ENCODE results near the gene CDH23.

Gene CDH23

GRCh38 chr10:71744897-71745663, 348.4 kb downstream of the CDH23 start:
- no peak for DNase-seq (ENCODE audit: low spot score)

DNA sequence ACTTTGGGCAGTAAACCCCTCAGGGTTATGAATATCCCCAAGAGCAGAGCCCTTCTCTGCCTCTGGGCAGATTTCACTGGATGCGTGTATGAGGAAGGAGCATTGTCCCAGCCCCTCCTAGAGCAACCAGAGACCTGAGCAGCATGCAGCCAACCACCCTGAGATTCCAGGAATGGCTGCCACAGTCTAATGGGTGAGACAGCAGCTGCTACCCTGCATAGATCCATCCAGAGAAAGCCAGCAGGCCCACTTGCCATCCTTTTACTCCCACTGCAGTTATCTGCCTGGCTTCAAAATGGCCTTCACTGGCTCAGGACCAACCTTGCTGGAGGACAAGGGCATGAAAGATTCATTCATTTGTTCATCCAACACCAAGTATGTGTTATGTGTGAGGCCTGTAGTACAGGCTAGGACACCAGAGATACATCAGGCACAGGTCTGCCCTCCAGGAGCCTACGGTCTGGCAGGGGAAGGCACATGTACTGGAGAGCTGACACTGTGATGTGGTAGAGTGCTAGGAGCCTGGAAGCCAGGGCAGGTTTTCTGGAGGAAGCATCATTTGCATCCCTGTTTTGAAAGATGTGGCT, 349.0 kb downstream of the CDH23 start:
- no peak for DNase-seq (ENCODE audit: low spot score)

GRCh38 chr10:71746344-71747037, 349.8 kb downstream of the CDH23 start:
- DNase-seq (ENCODE audit: low spot score), result no peak

GRCh38 chr10:71747039-71747531, 350.4 kb downstream of the CDH23 start:
- no peak for DNase-seq (ENCODE audit: low spot score)

- no peak for DNase-seq (ENCODE audit: low spot score)
Observed at GRCh38 chr10:71747551-71748523, 351.1 kb downstream of the CDH23 start.

- no peak for DNase-seq (ENCODE audit: low spot score)
Observed at GRCh38 chr10:71748671-71749191, 352.0 kb downstream of the CDH23 start.

DNA sequence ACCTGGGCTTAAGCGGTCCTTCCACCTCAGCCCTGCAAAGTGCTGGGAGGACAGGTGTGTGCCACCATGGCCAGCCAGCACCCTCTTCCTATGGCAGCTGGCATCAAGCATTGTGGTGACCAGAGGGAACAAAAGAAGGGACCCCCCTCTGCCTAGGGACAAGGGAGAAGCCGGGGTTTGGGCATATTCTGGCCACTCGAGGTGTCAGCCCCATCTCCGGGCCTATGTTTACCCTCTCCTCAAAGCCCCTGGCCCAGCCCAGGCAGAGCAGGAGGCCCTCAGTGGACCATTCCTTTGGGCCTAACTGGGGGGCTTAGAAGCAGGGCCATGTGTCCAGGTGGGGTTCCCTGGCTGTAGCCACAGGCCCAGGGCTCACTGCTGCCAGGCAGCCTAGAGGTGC, 352.7 kb downstream of the CDH23 start:
- DNase-seq (ENCODE audit: low spot score), result no peak

- no peak for DNase-seq (ENCODE audit: low spot score)
Observed at GRCh38 chr10:71750124-71750841, 353.6 kb downstream of the CDH23 start.

- no peak for DNase-seq (ENCODE audit: low spot score)
Observed at GRCh38 chr10:71750986-71751385, 354.3 kb downstream of the CDH23 start.

DNA sequence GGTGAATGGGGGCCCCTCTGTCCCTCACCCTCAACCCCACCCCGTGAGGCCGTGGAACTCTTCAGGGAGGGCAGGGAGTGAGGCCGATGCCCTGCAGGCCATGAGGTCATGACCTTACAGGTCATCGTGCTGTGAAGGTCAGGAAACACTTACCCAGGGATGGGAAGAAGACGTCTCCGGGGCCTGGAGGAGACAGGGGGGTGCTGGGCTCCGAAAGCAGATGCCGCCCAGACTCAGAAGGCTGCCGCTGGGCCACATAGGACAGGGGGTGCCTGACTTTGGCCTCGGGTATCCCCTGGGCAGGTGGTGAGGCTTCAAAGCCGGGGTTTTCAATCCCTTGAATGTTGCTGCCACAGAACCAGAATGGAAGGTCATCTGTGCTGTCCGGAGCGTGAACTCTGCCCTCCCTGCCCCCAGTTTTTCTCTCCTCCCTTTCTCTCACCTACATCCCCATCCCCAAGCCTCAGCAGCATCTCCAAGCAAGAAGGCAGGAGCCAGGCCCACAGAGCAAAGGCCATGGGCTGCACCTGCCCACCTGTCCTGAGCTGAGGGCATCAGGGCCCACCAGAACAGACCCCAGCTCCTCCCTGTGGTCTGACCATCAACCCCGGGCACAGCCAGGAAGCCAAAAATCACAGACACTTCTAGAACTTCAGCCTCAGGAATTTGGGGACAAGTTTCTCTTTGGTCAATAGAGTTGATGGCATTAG, 354.9 kb downstream of the CDH23 start:
- no peak for DNase-seq (ENCODE audit: low spot score)

GRCh38 chr10:71752391-71753090, 355.8 kb downstream of the CDH23 start:
- DNase-seq (ENCODE audit: low spot score), result no peak

GRCh38 chr10:71753091-71753959, 356.6 kb downstream of the CDH23 start:
- no peak for DNase-seq (ENCODE audit: low spot score)

- DNase-seq (ENCODE audit: low spot score), result no peak
Observed at GRCh38 chr10:71753960-71754505, 357.3 kb downstream of the CDH23 start.

GRCh38 chr10:71754562-71754961, 357.8 kb downstream of the CDH23 start:
- no peak for DNase-seq (ENCODE audit: low spot score)

- no peak for DNase-seq (ENCODE audit: low spot score)
Observed at GRCh38 chr10:71755179-71755879, 358.6 kb downstream of the CDH23 start.

DNA sequence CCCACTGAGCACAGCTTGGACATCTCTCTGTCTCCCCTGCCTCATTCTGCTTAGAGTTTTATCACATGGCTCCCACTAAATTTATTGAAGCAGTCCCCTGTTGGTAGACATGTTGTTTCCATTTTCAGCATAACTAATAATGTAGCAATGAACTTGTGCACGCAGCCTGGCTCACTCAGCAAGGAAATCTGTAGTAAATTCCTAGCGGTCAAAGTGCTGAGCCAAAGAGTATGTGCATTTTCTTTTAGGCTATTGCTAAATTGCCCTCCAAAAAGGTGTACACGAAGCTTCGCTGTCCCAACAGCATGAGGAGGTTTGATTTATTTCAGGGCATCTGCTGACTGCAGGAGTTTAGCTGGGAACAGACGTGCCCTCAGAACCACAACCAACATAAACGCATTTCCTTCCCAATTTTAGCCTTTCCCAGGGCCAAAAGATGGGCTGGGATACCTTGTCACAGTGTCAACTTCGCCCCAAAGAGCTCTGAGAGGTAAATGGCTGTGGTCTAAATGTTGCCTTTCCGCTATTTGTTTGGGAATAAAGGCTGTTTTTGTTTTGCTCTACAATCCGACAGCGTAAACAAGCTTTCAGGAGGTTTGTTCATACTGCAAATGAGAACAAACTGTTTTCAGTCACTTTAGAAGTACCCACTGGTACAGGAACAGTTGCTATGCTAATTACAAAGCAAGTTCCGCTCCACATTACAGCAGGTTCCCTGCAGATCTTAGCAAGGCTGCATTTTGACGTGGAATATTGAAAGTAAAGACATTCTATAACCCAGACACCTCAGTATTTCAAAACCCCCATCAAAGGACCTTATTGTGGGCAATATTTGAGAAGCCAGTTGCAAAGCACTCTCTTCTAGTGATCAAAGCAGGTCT, 359.8 kb downstream of the CDH23 start:
- DNase-seq (ENCODE audit: low spot score), result no peak

All from COLO829 (cell line).